ENCODE data around the gene ZMYND11.
"Not testable (repeated sequence)": the region's sequence is repeated elsewhere in the genome, so short reads cannot be mapped to it uniquely, and the experiment has no call there.

ZMYND11 gene

GRCh38 chr10:244227-244626 lies 109.0 kb downstream of the ZMYND11 start:
- DNase-seq (ENCODE audit: low spot score) = no peak

- DNase-seq (ENCODE audit: low spot score) = no peak
These were observed 111.2 kb downstream of the ZMYND11 start for GRCh38 chr10:246431-246830.

GRCh38 chr10:247480-247879 lies 112.2 kb downstream of the ZMYND11 start:
- DNase-seq (ENCODE audit: low spot score) = no peak

- no peak for DNase-seq (ENCODE audit: low spot score)
These were observed 113.1 kb downstream of the ZMYND11 start for GRCh38 chr10:248307-248706.

GRCh38 chr10:251982-252582 lies 116.8 kb downstream of the ZMYND11 start:
- no peak for DNase-seq (ENCODE audit: low spot score)

GRCh38 chr10:260819-261429 lies 125.7 kb downstream of the ZMYND11 start:
- DNase-seq (ENCODE audit: low spot score) = no peak

GRCh38 chr10:264160-265073 lies 129.2 kb downstream of the ZMYND11 start:
- not testable (repeated sequence) for DNase-seq (ENCODE audit: low spot score)

GRCh38 chr10:265074-265440 lies 129.8 kb downstream of the ZMYND11 start:
- DNase-seq (ENCODE audit: low spot score) = not testable (repeated sequence)

- DNase-seq (ENCODE audit: low spot score) = not testable (repeated sequence)
These were observed 130.7 kb downstream of the ZMYND11 start for GRCh38 chr10:265816-266588.

- no peak for DNase-seq (ENCODE audit: low spot score)
These were observed 131.7 kb downstream of the ZMYND11 start for GRCh38 chr10:266974-267425.

GRCh38 chr10:267705-268104 lies 132.4 kb downstream of the ZMYND11 start:
- no peak for DNase-seq (ENCODE audit: low spot score)

- DNase-seq (ENCODE audit: low spot score) = no peak
These were observed 134.3 kb downstream of the ZMYND11 start for GRCh38 chr10:269440-270074.

GRCh38 chr10:271201-271600 lies 135.9 kb downstream of the ZMYND11 start:
- no peak for DNase-seq (ENCODE audit: low spot score)

GRCh38 chr10:271722-272121 lies 136.5 kb downstream of the ZMYND11 start:
- DNase-seq (ENCODE audit: low spot score) = no peak

- DNase-seq (ENCODE audit: low spot score) = no peak
These were observed 137.8 kb downstream of the ZMYND11 start for GRCh38 chr10:273088-273487.

- no peak for DNase-seq (ENCODE audit: low spot score)
These were observed 139.6 kb downstream of the ZMYND11 start for GRCh38 chr10:274866-275265.

- DNase-seq (ENCODE audit: low spot score) = no peak
These were observed 140.4 kb downstream of the ZMYND11 start for GRCh38 chr10:275680-276079.

GRCh38 chr10:277963-278362 lies 142.7 kb downstream of the ZMYND11 start:
- no peak for DNase-seq (ENCODE audit: low spot score)

GRCh38 chr10:278707-279106 lies 143.5 kb downstream of the ZMYND11 start:
- DNase-seq (ENCODE audit: low spot score) = no peak

- DNase-seq (ENCODE audit: low spot score) = no peak
These were observed 144.0 kb downstream of the ZMYND11 start for GRCh38 chr10:279232-279631.

GRCh38 chr10:279655-280054 lies 144.4 kb downstream of the ZMYND11 start:
- DNase-seq (ENCODE audit: low spot score) = no peak

Data from COLO829 (cell line).